GM19452 (cell line): ENCODE results near the gene PDE9A.
"Not testable (repeated sequence)": the region's sequence is repeated elsewhere in the genome, so short reads cannot be mapped to it uniquely, and the experiment has no call there.

Experiments
- ATAC-seq: cut with Tn5 transposase; IDR thresholded peaks from one replicate; pipeline ENCODE4 v1.9.1; 2021; ENCODE audit not compliant: unreplicated experiment

Gene PDE9A

GRCh38 chr21:42653231-42654061, at the start of gene PDE9A:
Gene PDE9A, plus strand, starts transcription at chr21:42653621. Its CDS starts 194 bp downstream, at chr21:42653815.
- no peak for ATAC-seq

GRCh38 chr21:42607102-42607501, 46.3 kb upstream of the PDE9A start:
- ATAC-seq = no peak

GRCh38 chr21:42607525-42608102, 45.8 kb upstream of the PDE9A start:
- no peak for ATAC-seq

- ATAC-seq = no peak
Measured at GRCh38 chr21:42608446-42608845, 45.0 kb upstream of the PDE9A start.

- no peak for ATAC-seq
Measured at GRCh38 chr21:42609811-42610210, 43.6 kb upstream of the PDE9A start.

- ATAC-seq = no peak
Measured at GRCh38 chr21:42611852-42612251, 41.6 kb upstream of the PDE9A start.

- no peak for ATAC-seq
Measured at GRCh38 chr21:42612390-42612789, 41.0 kb upstream of the PDE9A start.

- no peak for ATAC-seq
Measured at GRCh38 chr21:42613756-42614155, 39.7 kb upstream of the PDE9A start.

- ATAC-seq = no peak
Measured at GRCh38 chr21:42614396-42614795, 39.0 kb upstream of the PDE9A start.

- no peak for ATAC-seq
Measured at GRCh38 chr21:42614811-42615351, 38.5 kb upstream of the PDE9A start.

GRCh38 chr21:42615377-42615776, 38.0 kb upstream of the PDE9A start:
- not testable (repeated sequence) for ATAC-seq

- no peak for ATAC-seq
Measured at GRCh38 chr21:42615924-42616323, 37.5 kb upstream of the PDE9A start.

- ATAC-seq = no peak
Measured at GRCh38 chr21:42616446-42616845, 37.0 kb upstream of the PDE9A start.

- no peak for ATAC-seq
Measured at GRCh38 chr21:42616941-42617340, 36.5 kb upstream of the PDE9A start.

GRCh38 chr21:42617486-42617885, 35.9 kb upstream of the PDE9A start:
- no peak for ATAC-seq

- ATAC-seq = no peak
Measured at GRCh38 chr21:42618707-42619102, 34.7 kb upstream of the PDE9A start.

GRCh38 chr21:42619166-42619565, 34.3 kb upstream of the PDE9A start:
- no peak for ATAC-seq

GRCh38 chr21:42619841-42620240, 33.6 kb upstream of the PDE9A start:
- no peak for ATAC-seq

GRCh38 chr21:42621166-42621818, 32.1 kb upstream of the PDE9A start:
- ATAC-seq = no peak

GRCh38 chr21:42621819-42622177, 31.6 kb upstream of the PDE9A start:
- ATAC-seq = no peak

GRCh38 chr21:42622284-42622683, 31.1 kb upstream of the PDE9A start:
- no peak for ATAC-seq

- ATAC-seq = no peak
Measured at GRCh38 chr21:42623694-42624093, 29.7 kb upstream of the PDE9A start.
